ENCODE measurements around the gene DBH.

The DBH gene

DNA sequence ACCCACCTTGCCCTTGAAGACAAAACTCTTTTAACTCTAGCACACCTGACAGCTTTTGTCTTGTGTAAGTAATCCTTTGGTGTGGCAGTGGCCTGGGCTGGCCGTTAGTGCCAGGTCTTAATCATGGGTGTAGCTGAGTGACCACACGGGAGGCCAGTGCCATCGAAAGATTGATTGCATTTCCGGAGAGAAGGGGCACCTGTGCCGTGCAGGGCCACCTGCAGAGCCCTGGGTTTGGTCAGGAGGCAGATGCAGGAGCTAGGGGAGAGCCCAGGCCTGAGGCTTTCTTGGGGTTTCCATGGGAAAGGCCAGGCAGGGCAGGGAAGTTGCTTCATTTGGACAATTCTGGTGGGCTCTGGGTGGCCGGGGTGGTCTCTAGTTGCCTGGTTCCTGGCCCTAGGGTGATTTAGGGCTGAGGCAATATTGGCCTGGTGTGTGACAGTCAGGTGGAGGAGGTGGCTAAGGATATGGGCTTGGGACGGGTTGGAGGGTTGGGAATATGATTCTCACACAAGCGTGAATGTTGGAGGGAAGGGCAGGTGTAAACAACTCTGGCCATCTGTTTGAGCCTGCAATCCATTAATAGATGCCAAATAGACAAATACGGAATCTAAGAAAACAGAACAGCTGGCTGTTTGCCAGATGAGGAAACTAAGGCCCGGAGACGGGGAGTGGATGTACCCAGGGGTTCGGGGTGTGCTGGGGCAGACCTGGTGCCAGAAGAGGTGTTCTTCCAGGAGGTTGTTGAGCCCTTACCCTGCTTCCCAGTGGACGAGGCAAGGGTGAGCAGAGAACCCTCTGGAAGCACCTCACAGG is 4.6 kb downstream of the DBH start:
- H3K4me3 ChIP-seq (ENCODE audit: low read depth, low read length) = no peak overlapping the region
- no peak for DNase-seq (ENCODE audit: low read depth, low spot score)
- in situ Hi-C loops (cut with HindIII; ENCODE audit: low sequenced_read_pairs) = no loop called here
- TF ChIP-seq CTCF (IDR thresholded peaks at IDR 0.05; ENCODE audit: low read depth, low read length) = no peak

GRCh38 chr9:133641396-133641655 is 5.2 kb downstream of the DBH start:
- in situ Hi-C loops (cut with HindIII; ENCODE audit: low sequenced_read_pairs) = no loop called here
- no peak for DNase-seq (ENCODE audit: low read depth, low spot score)
- H3K4me3 ChIP-seq (ENCODE audit: low read depth, low read length) = no peak overlapping the region
- TF ChIP-seq CTCF (IDR thresholded peaks at IDR 0.05; ENCODE audit: low read depth, low read length) = no peak

DNA sequence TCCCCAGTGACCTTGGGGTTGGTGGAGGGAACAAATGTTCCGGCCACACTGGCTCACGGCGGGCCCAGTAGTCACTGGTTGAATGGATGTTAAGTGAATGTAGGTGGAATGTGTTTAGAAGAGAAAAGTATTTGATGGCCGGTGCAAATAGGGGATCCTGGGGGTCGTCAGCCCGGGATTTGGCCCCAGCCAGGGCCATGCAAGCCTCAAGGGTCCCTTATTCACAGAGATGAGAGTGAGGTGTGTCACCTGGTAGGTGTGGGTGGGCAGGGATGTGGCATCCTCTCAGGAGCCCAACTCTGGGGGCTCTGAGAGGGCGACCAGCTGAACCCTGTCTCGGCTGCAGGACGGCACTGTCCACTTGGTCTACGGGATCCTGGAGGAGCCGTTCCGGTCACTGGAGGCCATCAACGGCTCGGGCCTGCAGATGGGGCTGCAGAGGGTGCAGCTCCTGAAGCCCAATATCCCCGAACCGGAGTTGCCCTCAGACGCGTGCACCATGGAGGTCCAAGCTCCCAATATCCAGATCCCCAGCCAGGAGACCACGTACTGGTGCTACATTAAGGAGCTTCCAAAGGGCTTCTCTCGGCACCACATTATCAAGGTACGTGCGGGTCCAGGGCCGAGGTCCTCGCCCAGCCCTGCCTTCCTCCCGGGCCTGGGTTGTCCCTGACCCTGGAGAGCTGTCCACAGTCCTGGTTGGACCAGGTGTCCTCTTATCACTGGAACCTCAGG is 5.9 kb downstream of the DBH start:
- in situ Hi-C loops (cut with HindIII; ENCODE audit: low sequenced_read_pairs) = no loop called here
- DNase-seq (ENCODE audit: low read depth, low spot score) = no peak
- TF ChIP-seq CTCF (IDR thresholded peaks at IDR 0.05; ENCODE audit: low read depth, low read length) = no peak

DNA sequence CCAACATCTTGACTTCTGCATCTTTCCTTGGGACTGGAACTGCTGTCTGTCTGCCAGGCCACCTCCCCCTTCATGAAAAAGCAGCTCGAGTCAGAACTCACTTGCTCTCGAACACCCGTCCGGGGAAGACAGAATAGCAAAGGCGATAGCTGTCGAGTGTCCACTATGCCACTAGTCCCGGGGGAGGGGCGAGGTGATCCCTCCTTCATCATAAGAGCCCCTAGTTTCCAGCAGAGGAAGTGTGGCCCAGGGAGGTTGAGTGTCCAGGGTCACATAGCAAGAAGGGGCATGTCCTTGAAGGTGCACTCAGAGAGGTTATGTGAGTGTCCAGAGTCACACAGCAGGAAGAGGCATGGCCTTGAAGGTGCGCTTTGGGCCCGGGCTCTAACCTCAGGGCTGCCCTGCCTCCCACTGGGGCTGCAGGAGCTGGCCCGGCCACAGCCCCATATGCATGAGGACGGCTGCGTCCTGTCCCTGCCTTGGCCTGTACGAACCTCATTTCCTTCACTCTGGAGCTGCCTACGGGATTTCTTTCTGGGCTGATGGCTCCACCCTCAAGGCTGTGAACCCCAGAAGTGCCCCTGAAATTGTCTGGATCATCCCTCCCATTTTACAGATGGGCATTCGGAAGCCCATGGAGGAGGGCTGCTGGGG is 6.7 kb downstream of the DBH start:
- DNase-seq (ENCODE audit: low read depth, low spot score) = no peak
- in situ Hi-C loops (cut with HindIII; ENCODE audit: low sequenced_read_pairs) = no loop called here
- H3K4me3 ChIP-seq (ENCODE audit: low read depth, low read length) = no peak overlapping the region
- no peak for TF ChIP-seq CTCF (IDR thresholded peaks at IDR 0.05; ENCODE audit: low read depth, low read length)

More for the DNA sequence above, 5.9 kb downstream of the DBH start:
- H3K4me3 ChIP-seq (ENCODE audit: low read depth, low read length) = no peak overlapping the region

- TF ChIP-seq CTCF (IDR thresholded peaks at IDR 0.05; ENCODE audit: low read depth, low read length) = no peak
- H3K4me3 ChIP-seq (ENCODE audit: low read depth, low read length) = no peak overlapping the region
- no peak for DNase-seq (ENCODE audit: low read depth, low spot score)
- in situ Hi-C loops (cut with HindIII; ENCODE audit: low sequenced_read_pairs) = no loop called here
Observed at GRCh38 chr9:133643362-133643755, 7.2 kb downstream of the DBH start.

DNA sequence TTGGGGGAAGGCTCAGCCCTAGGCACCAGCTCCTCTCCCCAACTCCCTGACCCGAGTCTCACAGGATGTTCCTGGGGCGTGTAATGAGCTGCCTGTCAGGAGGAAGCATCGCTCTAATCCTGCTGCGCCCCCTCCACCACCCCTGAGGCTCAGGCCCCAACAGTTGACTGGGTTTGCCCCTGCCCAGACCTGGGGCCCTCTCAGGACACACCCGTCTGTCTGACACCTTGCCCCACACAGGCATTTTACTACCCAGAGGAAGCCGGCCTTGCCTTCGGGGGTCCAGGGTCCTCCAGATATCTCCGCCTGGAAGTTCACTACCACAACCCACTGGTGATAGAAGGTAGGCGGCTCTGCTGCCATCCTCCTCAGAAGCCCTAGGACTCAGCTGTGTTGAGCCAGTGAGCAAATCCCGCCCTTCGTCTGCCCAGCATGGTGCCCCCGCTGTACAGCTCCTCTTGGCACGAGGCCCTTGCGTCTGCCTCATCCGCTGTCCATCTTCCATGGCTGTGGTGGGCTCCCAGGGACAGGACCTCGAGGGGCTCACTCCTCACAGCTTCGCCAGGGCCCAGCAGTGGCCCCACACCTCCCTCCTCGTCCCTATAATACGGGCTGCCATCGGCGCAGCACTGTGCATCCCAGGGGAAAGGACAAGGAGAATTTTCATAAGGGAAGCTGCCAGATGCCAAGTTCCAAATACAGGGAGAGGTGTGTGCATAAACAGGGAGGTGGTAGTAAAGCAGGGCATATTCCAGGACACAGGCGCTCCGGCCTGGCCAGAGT is 8.0 kb downstream of the DBH start:
- in situ Hi-C loops (cut with HindIII; ENCODE audit: low sequenced_read_pairs) = no loop called here
- TF ChIP-seq CTCF (IDR thresholded peaks at IDR 0.05; ENCODE audit: low read depth, low read length) = no peak
- DNase-seq (ENCODE audit: low read depth, low spot score) = no peak
- H3K4me3 ChIP-seq (ENCODE audit: low read depth, low read length) = no peak overlapping the region
